Esophagus muscularis mucosa (tissue), 3 donors: ENCODE measurements around the gene AKAP13.

Experiments used
- POLR2A ChIP-seq: fragments of 450-650 bp; IDR thresholded peaks from one replicate; pipeline ENCODE4 v1.6.1; 2017; ENCODE audit warnings: antibody characterized with exemption, moderate library complexity, mild to moderate bottlenecking, low read depth
- POLR2AphosphoS5 ChIP-seq, 2 donors: sonication (generic); formaldehyde crosslinking; IDR thresholded peaks; one replicate each; pipeline ENCODE4 v1.6.1; 2017; ENCODE audit warnings: antibody characterized with exemption in 2 of 2
- TF ChIP-seq, protein P1 (sequence below), 3 experiments: fragments of 200-600 bp in 2 of 3; fragments of 450-650 bp in 1 of 3; sonication (generic) in 2 of 3; IDR thresholded peaks; one replicate each; pipeline ENCODE4 v1.5.1; 2017 to 2019; ENCODE audit warnings: antibody characterized with exemption in 3 of 3, mild to moderate bottlenecking in 2 of 3, moderate library complexity in 1 of 3

GRCh38 chr15:85456798-85457197 lies 76.4 kb downstream of the AKAP13 start:
- TF ChIP-seq, protein P1, sequence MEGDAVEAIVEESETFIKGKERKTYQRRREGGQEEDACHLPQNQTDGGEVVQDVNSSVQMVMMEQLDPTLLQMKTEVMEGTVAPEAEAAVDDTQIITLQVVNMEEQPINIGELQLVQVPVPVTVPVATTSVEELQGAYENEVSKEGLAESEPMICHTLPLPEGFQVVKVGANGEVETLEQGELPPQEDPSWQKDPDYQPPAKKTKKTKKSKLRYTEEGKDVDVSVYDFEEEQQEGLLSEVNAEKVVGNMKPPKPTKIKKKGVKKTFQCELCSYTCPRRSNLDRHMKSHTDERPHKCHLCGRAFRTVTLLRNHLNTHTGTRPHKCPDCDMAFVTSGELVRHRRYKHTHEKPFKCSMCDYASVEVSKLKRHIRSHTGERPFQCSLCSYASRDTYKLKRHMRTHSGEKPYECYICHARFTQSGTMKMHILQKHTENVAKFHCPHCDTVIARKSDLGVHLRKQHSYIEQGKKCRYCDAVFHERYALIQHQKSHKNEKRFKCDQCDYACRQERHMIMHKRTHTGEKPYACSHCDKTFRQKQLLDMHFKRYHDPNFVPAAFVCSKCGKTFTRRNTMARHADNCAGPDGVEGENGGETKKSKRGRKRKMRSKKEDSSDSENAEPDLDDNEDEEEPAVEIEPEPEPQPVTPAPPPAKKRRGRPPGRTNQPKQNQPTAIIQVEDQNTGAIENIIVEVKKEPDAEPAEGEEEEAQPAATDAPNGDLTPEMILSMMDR (IDR thresholded peaks at IDR 0.05), result no peak
- TF ChIP-seq POLR2AphosphoS5 (IDR thresholded peaks at IDR 0.05) (no peak), POLR2A (no peak)
